Thoracic aorta (tissue), 2 donors: Measurements from ENCODE around the gene CDH2. TPM values are rescaled to one million over a fixed set of nuclear protein-coding genes. Genes with fewer than 3 reads are reported as not detected.
A peak's percentile ranks its signal among the peaks of the same experiment; 100 is the strongest.

ENCODE experiments used
- ATAC-seq: fragments of 150-250 bp; one replicate; pipeline ENCODE4 v1.8.0; 2017; ENCODE audit warnings: low read depth; ENCODE audit not compliant: insufficient number of reproducible peaks, low FRiP score
- DNase-seq: peaks from one replicate; pipeline ENCODE4 v3.0.0-alpha.2; 2020; ENCODE audit warnings: low spot score
- H3K27ac ChIP-seq, 2 donors: fragments of 200-600 bp; sonication (generic); 1 replicate in 1 of 2; 2 replicates in 1 of 2; pipeline ENCODE4 v1.5.1; 2016; ENCODE audit warnings: mild to moderate bottlenecking in 2 of 2, moderate library complexity in 2 of 2
- H3K27me3 ChIP-seq: fragments of 200-600 bp; sonication (generic); replicated peaks from 2 replicates; pipeline ENCODE4 v1.6.0; 2016; ENCODE audit warnings: mild to moderate bottlenecking; ENCODE audit not compliant: insufficient read depth
- H3K36me3 ChIP-seq: fragments of 200-600 bp; sonication (generic); one replicate; pipeline ENCODE4 v1.5.1; 2016
- H3K4me1 ChIP-seq, 2 donors: fragments of 200-600 bp; sonication (generic); 1 replicate in 1 of 2; 2 replicates in 1 of 2; pipeline versions ENCODE4 v1.5.1 to v1.6.0; 2016; ENCODE audit warnings: low read depth in 2 of 2, mild to moderate bottlenecking in 1 of 2; ENCODE audit not compliant: control insufficient read depth in 1 of 2
- H3K4me3 ChIP-seq: fragments of 200-600 bp; sonication (generic); 2 replicates; pipeline ENCODE4 v1.5.1; 2016; ENCODE audit warnings: mild to moderate bottlenecking
- H3K9me3 ChIP-seq: fragments of 200-600 bp; sonication (generic); 2 replicates; pipeline ENCODE4 v1.5.1; 2016
- CTCF ChIP-seq: fragments of 200-600 bp; sonication (generic); IDR thresholded peaks from one replicate; pipeline ENCODE4 v1.5.1; 2019; ENCODE audit warnings: antibody characterized with exemption
- total RNA-seq, 2 donors: library from RNA; depleted of rRNA; stranded (reverse); fragments of >200 nt; gene quantifications; one replicate each; pipeline versions ENCODE4 v1.1.0 to v1.2.3, GENCODE V29; 2016

CDH2 gene
- total RNA-seq, 2 donors from 2014 or later: 25.9 to 37.9 TPM

- DNase-seq (no peak), ATAC-seq (no peak)
- no peaks in the 10 kb centered on the region for H3K9me3 ChIP-seq
- H3K36me3 ChIP-seq: no peaks in the 10 kb centered on the region
- TF ChIP-seq CTCF: no peak
- H3K27me3 ChIP-seq: no peaks in the 10 kb centered on the region
- no peak overlapping the region for H3K27ac ChIP-seq
- H3K4me3 ChIP-seq: no peak overlapping the region
- H3K4me1 ChIP-seq: no peaks in the 10 kb centered on the region
Observed at GRCh38 chr18:28099237-28099636, 77.7 kb downstream of the CDH2 start.

GRCh38 chr18:28095631-28096030 is 81.3 kb downstream of the CDH2 start:
- Histone ChIP-seq H3K4me1 (no peaks in the 10 kb centered on the region), H3K27me3 (no peaks in the 10 kb centered on the region), H3K9me3 (no peaks in the 10 kb centered on the region), H3K27ac (no peak overlapping the region), H3K36me3 (no peaks in the 10 kb centered on the region), H3K4me3 (no peak overlapping the region)
- TF ChIP-seq CTCF: no peak
- no peak for ATAC-seq
- DNase-seq: no peak

GRCh38 chr18:28095041-28095440 is 81.9 kb downstream of the CDH2 start:
- H3K4me1 ChIP-seq: no peaks in the 10 kb centered on the region
- ATAC-seq: peak; percentile 47
- no peaks in the 10 kb centered on the region for H3K27me3 ChIP-seq
- no peak overlapping the region for H3K4me3 ChIP-seq
- no peak overlapping the region for H3K27ac ChIP-seq
- H3K9me3 ChIP-seq: no peaks in the 10 kb centered on the region
- H3K36me3 ChIP-seq: no peaks in the 10 kb centered on the region
- TF ChIP-seq CTCF: no peak
- no peak for DNase-seq

GRCh38 chr18:28091197-28091596 is 85.7 kb downstream of the CDH2 start:
- Histone ChIP-seq H3K27ac (no peak overlapping the region), H3K4me1 (peaks cover 5 to 14% of the 10 kb centered on the region in 2 donors), H3K4me3 (no peak overlapping the region), H3K27me3 (no peaks in the 10 kb centered on the region), H3K9me3 (no peaks in the 10 kb centered on the region), H3K36me3 (no peaks in the 10 kb centered on the region)
- no peak for TF ChIP-seq CTCF
- ATAC-seq: no peak
- no peak for DNase-seq

- no peak for DNase-seq
Observed at GRCh38 chr18:28088477-28088876, 88.5 kb downstream of the CDH2 start.

More at GRCh38 chr18:28088477-28088876, 88.5 kb downstream of the CDH2 start:
- Histone ChIP-seq H3K4me3 (no peak overlapping the region), H3K27ac (no peak overlapping the region), H3K9me3 (no peaks in the 10 kb centered on the region), H3K27me3 (no peaks in the 10 kb centered on the region), H3K36me3 (no peaks in the 10 kb centered on the region), H3K4me1 (peaks cover 5 to 14% of the 10 kb centered on the region in 2 donors)
- ATAC-seq: no peak
- TF ChIP-seq CTCF: no peak
